Measurements from ENCODE around the gene SCFD1. TPM values are rescaled to one million over a fixed set of nuclear protein-coding genes. Genes with fewer than 3 reads are reported as not detected.
"Not testable (repeated sequence)": the region's sequence is repeated elsewhere in the genome, so short reads cannot be mapped to it uniquely, and the experiment has no call there.

The SCFD1 gene
- total and polyA plus RNA-seq, 8 donors: 47.0 to 71.5 (median 55.4) TPM

DNA sequence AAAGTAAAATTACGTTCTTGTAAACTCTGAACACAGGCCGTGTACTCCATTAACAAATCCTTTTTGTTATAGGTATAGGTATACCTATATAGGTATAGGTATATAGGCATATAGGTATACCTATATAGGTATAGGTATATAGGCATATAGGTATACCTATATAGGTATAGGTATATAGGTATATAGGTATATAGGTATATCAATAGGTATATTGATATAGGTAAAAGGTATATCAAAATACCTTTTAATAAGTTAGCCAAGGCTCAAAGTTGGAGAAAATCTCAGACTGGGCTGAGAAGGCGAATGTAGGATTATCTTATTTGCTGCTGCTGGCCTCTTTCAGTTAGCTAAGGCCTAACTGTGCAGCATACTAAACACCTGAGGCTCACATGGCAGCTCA lies 3.4 kb downstream of the SCFD1 start:
- FAIRE-seq: peak; percentile 53
- WGBS, 2 donors: 40 to 49% methylated on average over 3 of the region's 3 CpGs
- no peak overlapping the region for H3K27ac ChIP-seq
- no peak overlapping the region for H3K4me3 ChIP-seq
- intact Hi-C loops (cut with DNase I): no loop called here
- no peak for DNase-seq
- no peak for ATAC-seq
- no peaks in the 10 kb centered on the region for H3K9me3 ChIP-seq
- no peaks in the 10 kb centered on the region for H3K27me3 ChIP-seq
- TF ChIP-seq, protein P1, sequence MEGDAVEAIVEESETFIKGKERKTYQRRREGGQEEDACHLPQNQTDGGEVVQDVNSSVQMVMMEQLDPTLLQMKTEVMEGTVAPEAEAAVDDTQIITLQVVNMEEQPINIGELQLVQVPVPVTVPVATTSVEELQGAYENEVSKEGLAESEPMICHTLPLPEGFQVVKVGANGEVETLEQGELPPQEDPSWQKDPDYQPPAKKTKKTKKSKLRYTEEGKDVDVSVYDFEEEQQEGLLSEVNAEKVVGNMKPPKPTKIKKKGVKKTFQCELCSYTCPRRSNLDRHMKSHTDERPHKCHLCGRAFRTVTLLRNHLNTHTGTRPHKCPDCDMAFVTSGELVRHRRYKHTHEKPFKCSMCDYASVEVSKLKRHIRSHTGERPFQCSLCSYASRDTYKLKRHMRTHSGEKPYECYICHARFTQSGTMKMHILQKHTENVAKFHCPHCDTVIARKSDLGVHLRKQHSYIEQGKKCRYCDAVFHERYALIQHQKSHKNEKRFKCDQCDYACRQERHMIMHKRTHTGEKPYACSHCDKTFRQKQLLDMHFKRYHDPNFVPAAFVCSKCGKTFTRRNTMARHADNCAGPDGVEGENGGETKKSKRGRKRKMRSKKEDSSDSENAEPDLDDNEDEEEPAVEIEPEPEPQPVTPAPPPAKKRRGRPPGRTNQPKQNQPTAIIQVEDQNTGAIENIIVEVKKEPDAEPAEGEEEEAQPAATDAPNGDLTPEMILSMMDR (IDR thresholded peaks at IDR 0.05): no peak
- H3K4me1 ChIP-seq: peaks cover 9 to 17% (median 13%) of the 10 kb centered on the region in 3 donors
- no peaks in the 10 kb centered on the region for H3K36me3 ChIP-seq

DNA sequence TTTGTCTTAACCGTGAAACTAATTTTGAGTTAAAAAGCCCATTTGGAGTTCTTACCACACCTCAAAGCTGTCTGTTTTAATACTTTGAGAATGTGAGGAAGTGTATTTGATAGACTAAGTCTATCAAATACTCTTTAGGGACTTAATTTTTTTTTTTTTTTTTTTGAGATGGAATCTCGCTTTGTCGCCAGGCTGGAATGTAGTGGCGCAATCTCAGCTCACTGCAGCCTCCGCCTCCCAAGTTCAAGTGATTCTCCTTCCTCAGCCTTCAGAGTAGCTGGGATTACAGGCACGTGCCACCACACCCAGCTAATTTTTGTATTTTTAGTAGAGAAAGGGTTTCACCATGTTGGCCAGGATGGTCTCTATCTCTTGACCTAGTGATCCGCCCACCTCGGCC lies 7.3 kb downstream of the SCFD1 start:
- WGBS, 2 donors: 97% methylated on average over 8 of the region's 8 CpGs

DNA sequence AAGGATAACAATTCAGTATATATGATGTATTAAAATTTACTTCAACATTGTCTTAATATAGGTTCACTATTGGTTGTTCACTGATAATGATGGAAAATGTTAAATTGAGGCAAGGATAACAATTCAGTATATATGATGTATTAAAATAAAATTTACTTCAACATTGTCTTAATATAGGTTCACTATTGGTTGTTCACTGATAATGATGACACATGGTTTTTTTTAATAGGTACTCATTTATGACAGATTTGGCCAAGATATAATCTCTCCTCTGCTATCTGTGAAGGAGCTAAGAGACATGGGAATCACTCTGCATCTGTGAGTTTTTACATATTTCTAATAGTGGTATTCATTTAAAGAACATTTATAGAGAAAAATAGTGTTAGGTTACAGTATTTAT lies 8.1 kb downstream of the SCFD1 start:
- peaks cover 2 to 7% (median 4%) of the 10 kb centered on the region in 3 donors for H3K4me1 ChIP-seq
- H3K27ac ChIP-seq: no peak overlapping the region
- FAIRE-seq: no peak
- ATAC-seq: no peak
- intact Hi-C loops (cut with DNase I): no loop called here
- H3K27me3 ChIP-seq: no peaks in the 10 kb centered on the region
- no peaks in the 10 kb centered on the region for H3K9me3 ChIP-seq
- H3K4me3 ChIP-seq: no peak overlapping the region
- peaks cover 0 to 10% (median 8%) of the 10 kb centered on the region in 3 donors for H3K36me3 ChIP-seq
- TF ChIP-seq, protein P1 (IDR thresholded peaks at IDR 0.05): no peak
- no peak for DNase-seq

More for the DNA sequence above, 7.3 kb downstream of the SCFD1 start:
- H3K27ac ChIP-seq; H3K4me3 ChIP-seq; intact Hi-C loops (cut with DNase I); ATAC-seq; FAIRE-seq; H3K9me3 ChIP-seq; H3K36me3 ChIP-seq; H3K4me1 ChIP-seq; DNase-seq; H3K27me3 ChIP-seq: not testable (repeated sequence)

DNA sequence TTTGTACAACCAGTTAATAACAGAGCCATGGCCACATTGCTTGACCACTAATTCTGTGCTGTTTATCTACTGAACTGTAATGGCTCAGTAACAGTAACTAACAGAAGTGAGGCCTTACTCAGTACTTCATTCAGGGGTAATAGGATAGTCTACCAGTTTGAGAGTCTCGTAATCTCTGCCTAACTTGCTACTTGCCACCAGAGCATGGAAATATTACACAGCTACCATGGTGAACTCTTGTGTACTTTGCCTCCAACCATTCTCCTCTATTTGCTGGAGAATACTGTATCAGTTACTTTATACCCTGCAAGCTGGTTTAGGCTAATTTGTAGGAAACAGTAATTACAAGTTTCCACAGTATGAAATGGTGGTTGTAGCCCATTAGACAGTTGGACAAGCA lies 10.6 kb downstream of the SCFD1 start:
- intact Hi-C loops (cut with DNase I): no loop called here
- TF ChIP-seq, protein P1 (IDR thresholded peaks at IDR 0.05): no peak
- H3K27me3 ChIP-seq: no peaks in the 10 kb centered on the region
- H3K36me3 ChIP-seq: peaks cover 0 to 10% (median 8%) of the 10 kb centered on the region in 3 donors
- no peaks in the 10 kb centered on the region for H3K4me1 ChIP-seq
- ATAC-seq (peak in 1 of 4 donors; percentile 36), DNase-seq (no peak), FAIRE-seq (no peak)
- 90 to 92% methylated on average over 1 of the region's 1 CpG for WGBS, 2 donors
- H3K27ac ChIP-seq: no peak overlapping the region
- no peaks in the 10 kb centered on the region for H3K9me3 ChIP-seq
- H3K4me3 ChIP-seq: no peak overlapping the region

DNA sequence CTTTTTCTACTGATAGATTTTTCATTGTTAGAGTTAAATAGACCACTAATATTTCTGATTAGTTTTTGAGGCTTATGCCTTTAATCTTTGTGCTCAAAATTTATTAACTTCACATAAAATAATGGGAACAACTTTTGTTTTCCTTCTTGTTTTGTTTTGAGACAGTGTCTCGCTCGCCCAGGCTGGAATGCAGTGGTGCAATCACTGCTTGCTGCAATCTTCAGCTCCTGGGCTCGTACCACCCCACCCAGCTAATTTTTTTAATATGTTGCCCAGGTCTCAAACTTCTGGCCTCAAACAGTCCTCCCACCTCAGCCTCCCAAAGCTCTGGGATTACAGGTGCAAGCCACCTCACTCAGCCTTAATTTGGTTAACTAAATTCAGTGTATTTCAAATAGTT lies 16.8 kb downstream of the SCFD1 start:
- no peaks in the 10 kb centered on the region for H3K27me3 ChIP-seq
- TF ChIP-seq, protein P1 (IDR thresholded peaks at IDR 0.05): no peak
- H3K27ac ChIP-seq: no peak overlapping the region
- H3K4me3 ChIP-seq: no peak overlapping the region
- peaks cover 0 to 10% (median 0%) of the 10 kb centered on the region in 3 donors for H3K36me3 ChIP-seq
- intact Hi-C loops (cut with DNase I): no loop called here
- no peak for DNase-seq
- ATAC-seq: no peak
- H3K9me3 ChIP-seq: no peaks in the 10 kb centered on the region
- 92 to 98% methylated on average over 3 of the region's 3 CpGs for WGBS, 2 donors
- FAIRE-seq: no peak
- H3K4me1 ChIP-seq: peaks cover 0 to 15% (median 6%) of the 10 kb centered on the region in 3 donors
